Gastroesophageal sphincter (tissue), 4 donors: ENCODE data around the gene GBE1. TPM values are rescaled to one million over a fixed set of nuclear protein-coding genes. Genes with fewer than 3 reads are reported as not detected.

ENCODE experiments used
- ATAC-seq: fragments of 150-250 bp; one replicate; pipeline ENCODE4 v1.9.1; 2016; ENCODE audit warnings: mild to moderate bottlenecking, moderate library complexity
- H3K27ac ChIP-seq, 4 donors: fragments of 200-600 bp; sonication (generic) in 3 of 4; 1 replicate in 3 of 4; 2 replicates in 1 of 4; pipeline ENCODE4 v1.5.1; 2016 to 2019
- H3K27me3 ChIP-seq: fragments of 200-600 bp; sonication (generic); one replicate; pipeline ENCODE4 v1.5.1; 2019
- H3K36me3 ChIP-seq, 2 donors: fragments of 200-600 bp; sonication (generic); one replicate each; pipeline ENCODE4 v1.5.1; 2019; ENCODE audit warnings: control low read depth in 1 of 2
- H3K4me1 ChIP-seq, 3 donors: fragments of 200-600 bp; sonication (generic); 1 replicate in 2 of 3; 2 replicates in 1 of 3; pipeline ENCODE4 v1.5.1; 2016 to 2019; ENCODE audit warnings: control low read depth in 2 of 3
- H3K4me3 ChIP-seq, 2 donors: fragments of 200-600 bp; sonication (generic); one replicate each; pipeline ENCODE4 v1.5.1; 2019; ENCODE audit warnings: mild to moderate bottlenecking in 1 of 2, moderate library complexity in 1 of 2
- H3K9me3 ChIP-seq, 3 donors: fragments of 200-600 bp; sonication (generic); one replicate each; pipeline ENCODE4 v1.5.1; 2017 to 2019; ENCODE audit warnings: control low read depth in 2 of 3
- CTCF ChIP-seq, 4 experiments: fragments of 200-600 bp in 2 of 4; fragments of 450-650 bp in 2 of 4; sonication (generic) in 1 of 4; IDR thresholded peaks; one replicate each; pipeline ENCODE4 v1.5.1; 2017 to 2019; ENCODE audit warnings: antibody characterized with exemption in 4 of 4, mild to moderate bottlenecking in 2 of 4, moderate library complexity in 2 of 4
- EP300 ChIP-seq: sonication (generic); formaldehyde crosslinking; IDR thresholded peaks from one replicate; pipeline ENCODE4 v1.6.1; 2017; ENCODE audit warnings: antibody characterized with exemption, mild to moderate bottlenecking
- POLR2A ChIP-seq, 2 donors: fragments of 450-650 bp; IDR thresholded peaks; one replicate each; pipeline ENCODE4 v1.6.1; 2017; ENCODE audit warnings: antibody characterized with exemption in 2 of 2, mild to moderate bottlenecking in 2 of 2, moderate library complexity in 1 of 2
- POLR2AphosphoS5 ChIP-seq: sonication (generic); formaldehyde crosslinking; IDR thresholded peaks from one replicate; pipeline ENCODE4 v1.6.1; 2017; ENCODE audit warnings: antibody characterized with exemption
- WGBS, 2 donors: methylation state at CpG; one replicate each; pipeline ENCODE4 v1.1.5; 2018; ENCODE audit warnings: low coverage in 1 of 2; 5-methylcytosine and 5-hydroxymethylcytosine counted together
- total RNA-seq, 4 donors: library from RNA; depleted of rRNA; stranded (reverse); fragments of >200 nt; gene quantifications; one replicate each; pipeline ENCODE4 v1.1.0, GENCODE V29; 2016

The GBE1 gene
- total RNA-seq, 4 donors from 2014 or later = 23.3 to 59.4 (median 27.2) TPM

- no peaks in the 10 kb centered on the region for H3K9me3 ChIP-seq
- 42 to 59% methylated on average over 6 of the region's 6 CpGs for WGBS, 2 donors
- ATAC-seq = no peak
- peak overlapping the region; percentile 63 to 69 (median 64) for H3K27ac ChIP-seq
- no peak for TF ChIP-seq CTCF (IDR thresholded peaks at IDR 0.05)
- TF ChIP-seq POLR2AphosphoS5 = no peak
- TF ChIP-seq POLR2A (IDR thresholded peaks at IDR 0.05) = no peak
- TF ChIP-seq EP300 = no peak
- peaks cover 0 to 52% (median 11%) of the 10 kb centered on the region in 3 donors for H3K4me1 ChIP-seq
- peak overlapping the region in 1 of 2 donors; percentile 8 for H3K4me3 ChIP-seq
- no peaks in the 10 kb centered on the region for H3K36me3 ChIP-seq
- H3K27me3 ChIP-seq = no peaks in the 10 kb centered on the region
Measured at GRCh38 chr3:81742581-81742980, 18.9 kb downstream of the GBE1 start.

- TF ChIP-seq EP300 (no peak), POLR2AphosphoS5 (no peak), POLR2A (IDR thresholded peaks at IDR 0.05) (no peak)
- WGBS, 2 donors = 38 to 47% methylated on average over 1 of the region's 1 CpG
- Histone ChIP-seq H3K27ac (peak overlapping the region in 1 of 4 donors; percentile 0), H3K27me3 (no peaks in the 10 kb centered on the region), H3K36me3 (no peaks in the 10 kb centered on the region), H3K4me1 (peaks cover 0 to 52% (median 11%) of the 10 kb centered on the region in 3 donors), H3K9me3 (no peaks in the 10 kb centered on the region), H3K4me3 (no peak overlapping the region)
- no peak for ATAC-seq
Measured at GRCh38 chr3:81741216-81741615, 20.2 kb downstream of the GBE1 start.

- TF ChIP-seq POLR2A (IDR thresholded peaks at IDR 0.05) (no peak), CTCF (IDR thresholded peaks at IDR 0.05) (no peak), EP300 (no peak), POLR2AphosphoS5 (no peak)
- WGBS, 2 donors = 45 to 89% methylated on average over 1 of the region's 1 CpG
- ATAC-seq = no peak
- no peak overlapping the region for H3K4me3 ChIP-seq
- H3K9me3 ChIP-seq = no peaks in the 10 kb centered on the region
- H3K27me3 ChIP-seq = no peaks in the 10 kb centered on the region
- peaks cover 0 to 52% (median 11%) of the 10 kb centered on the region in 3 donors for H3K4me1 ChIP-seq
- H3K27ac ChIP-seq = peak overlapping the region in 1 of 4 donors; percentile 0
- no peaks in the 10 kb centered on the region for H3K36me3 ChIP-seq
Measured at GRCh38 chr3:81740731-81741130, 20.7 kb downstream of the GBE1 start.

GRCh38 chr3:81735334-81735733, 26.1 kb downstream of the GBE1 start:
- Histone ChIP-seq H3K4me1 (peaks cover 0 to 3% (median 0%) of the 10 kb centered on the region in 3 donors), H3K27ac (no peak overlapping the region), H3K9me3 (no peaks in the 10 kb centered on the region), H3K27me3 (no peaks in the 10 kb centered on the region), H3K4me3 (no peak overlapping the region), H3K36me3 (no peaks in the 10 kb centered on the region)
- TF ChIP-seq POLR2A (IDR thresholded peaks at IDR 0.05) (no peak), EP300 (no peak)
- no peak for ATAC-seq
- WGBS, 2 donors = 80 to 90% methylated on average over 1 to 3 of the region's 5 CpGs

GRCh38 chr3:81734742-81735141, 26.7 kb downstream of the GBE1 start:
- Histone ChIP-seq H3K4me1 (no peaks in the 10 kb centered on the region), H3K27ac (no peak overlapping the region), H3K4me3 (no peak overlapping the region), H3K27me3 (no peaks in the 10 kb centered on the region), H3K9me3 (no peaks in the 10 kb centered on the region), H3K36me3 (no peaks in the 10 kb centered on the region)
- 83% methylated on average over 1 of the region's 1 CpG for WGBS, 2 donors
- no peak for ATAC-seq
- no peak for TF ChIP-seq POLR2AphosphoS5
- TF ChIP-seq EP300 = no peak
- no peak for TF ChIP-seq POLR2A (IDR thresholded peaks at IDR 0.05)
- no peak for TF ChIP-seq CTCF (IDR thresholded peaks at IDR 0.05)

- TF ChIP-seq EP300 (no peak), POLR2A (IDR thresholded peaks at IDR 0.05) (no peak), CTCF (IDR thresholded peaks at IDR 0.05) (no peak), POLR2AphosphoS5 (no peak)
- H3K36me3 ChIP-seq = no peaks in the 10 kb centered on the region
- WGBS, 2 donors = 82% methylated on average over 4 of the region's 4 CpGs
- H3K27me3 ChIP-seq = no peaks in the 10 kb centered on the region
- no peak for ATAC-seq
- H3K4me3 ChIP-seq = no peak overlapping the region
- no peak overlapping the region for H3K27ac ChIP-seq
- peaks cover 0 to 8% (median 0%) of the 10 kb centered on the region in 3 donors for H3K4me1 ChIP-seq
- no peaks in the 10 kb centered on the region for H3K9me3 ChIP-seq
Measured at GRCh38 chr3:81732642-81733041, 28.8 kb downstream of the GBE1 start.
